Pancreas (tissue), 10 donors: ENCODE measurements around the gene ME3. TPM values are rescaled to one million over a fixed set of nuclear protein-coding genes. Genes with fewer than 3 reads are reported as not detected.

Experiments
- ATAC-seq, 4 donors: fragments of 200-7000 bp; cut with Tn5 transposase; one replicate each; pipeline versions ENCODE4 v1.8.0 to v1.9.1; 2020; ENCODE audit warnings: mild to moderate bottlenecking in 4 of 4, moderate library complexity in 4 of 4
- DNase-seq, 6 donors: peaks; one replicate each; pipeline ENCODE4 v3.0.0-alpha.2; 2020
- FAIRE-seq: peaks from 2 replicates; lab custom pipeline; 2012; peaks lifted over from hg19 to GRCh38; lab: Jason Lieb, UNC
- H3K27ac ChIP-seq, 4 donors: fragments of 200-600 bp; sonication (generic); 1 replicate in 3 of 4; 2 replicates in 1 of 4; pipeline versions ENCODE4 v1.5.0 to v1.8.0; 2020
- H3K27me3 ChIP-seq, 4 donors: fragments of 200-600 bp; one replicate each; pipeline ENCODE4 v1.8.0; 2021
- H3K36me3 ChIP-seq, 3 donors: fragments of 200-600 bp; sonication (generic) in 1 of 3; one replicate each; pipeline versions ENCODE4 v1.5.0 to v1.8.0; 2020 to 2021
- H3K4me1 ChIP-seq, 3 donors: fragments of 200-600 bp; one replicate each; pipeline ENCODE4 v1.8.0; 2021
- H3K4me3 ChIP-seq, 4 donors: fragments of 200-600 bp; sonication (generic) in 2 of 4; one replicate each; pipeline versions ENCODE4 v1.5.0 to v1.8.0; 2020 to 2021
- H3K9me3 ChIP-seq, 4 donors: fragments of 200-600 bp; one replicate each; pipeline ENCODE4 v1.8.0; 2021
- CTCF ChIP-seq, 4 donors: fragments of 200-600 bp; sonication (generic) in 3 of 4; IDR thresholded peaks; one replicate each; pipeline versions ENCODE4 v1.5.0 to v1.8.0; 2021; ENCODE audit warnings: antibody characterized with exemption in 4 of 4
- WGBS, 2 donors: extraction: QIAGEN DNeasy Blood & Tissue Kit; methylation state at CpG; one replicate each; pipeline ENCODE4 v1.1.7; 2013; 5-methylcytosine and 5-hydroxymethylcytosine counted together
- intact Hi-C, 3 donors: fragments of 100-400 bp; cut with DNase I; formaldehyde crosslinking; loops; one replicate each; pipeline versions ENCODE4 v1.11.1 to v1.14.2; 2022
- polyA plus RNA-seq, 2 donors: library from polyadenylated mRNA; stranded (reverse); fragments of 200-250 nt; gene quantifications; one replicate each; pipeline ENCODE4 v1.2.3, GENCODE V29; 2013
- total RNA-seq, 6 donors: library from RNA; stranded (reverse); fragmentation: NEBNext Ultra II Directional in 4 of 6; extraction: Animal tissue kit (Norgen Biotek cat#: 25700) in 4 of 6; gene quantifications; one replicate each; pipeline versions ENCODE4 v1.2.1 to v1.2.4, GENCODE V29; 2021 to 2023
- donor health status: healthy with polysubstance abuse.
- donor health status: DM: no; HTN: no; CAD: no; lungs with moderate emphysema.
- donor health status: DM: no; HTN: no; CAD: no.
- donor health status: control.
- donor health status: control.
- donor health status: Bipolar disorder and iron deficiency.
- donor health status: DM: yes; HTN: yes; CAD: no.
- donor health status: DM: no; HTN: no; CAD: no.
- donor health status: DM: no; HTN: no; CAD: no.
- donor health status: DM: yes; HTN: yes; CAD: no.

The ME3 gene
- total and polyA plus RNA-seq, 8 donors: 6.5 to 38.8 (median 13.2) TPM

- Histone ChIP-seq H3K27me3 (no peaks in the 10 kb centered on the region), H3K4me1 (peaks cover 23 to 30% (median 26%) of the 10 kb centered on the region in 3 donors), H3K4me3 (no peak overlapping the region), H3K36me3 (no peaks in the 10 kb centered on the region), H3K27ac (no peak overlapping the region), H3K9me3 (no peaks in the 10 kb centered on the region)
- intact Hi-C loops: no loop called here
- ATAC-seq (no peak), FAIRE-seq (no peak), DNase-seq (no peak)
- no peak for TF ChIP-seq CTCF (IDR thresholded peaks at IDR 0.05)
- WGBS, 2 donors: 82 to 95% methylated on average over 2 of the region's 2 CpGs
Observed at GRCh38 chr11:86625544-86625943, 46.9 kb downstream of the ME3 start.

- DNase-seq (no peak), ATAC-seq (peak; percentile 30 to 68 (median 40)), FAIRE-seq (no peak)
- intact Hi-C loops: no loop called here
- H3K4me3 ChIP-seq: no peak overlapping the region
- no peaks in the 10 kb centered on the region for H3K9me3 ChIP-seq
- WGBS, 2 donors: 11 to 17% methylated on average over 3 of the region's 3 CpGs
- no peaks in the 10 kb centered on the region for H3K27me3 ChIP-seq
- no peak for TF ChIP-seq CTCF (IDR thresholded peaks at IDR 0.05)
- H3K4me1 ChIP-seq: peaks cover 14 to 26% (median 20%) of the 10 kb centered on the region in 3 donors
- H3K36me3 ChIP-seq: no peaks in the 10 kb centered on the region
- peak overlapping the region in 1 of 4 donors; percentile 1 for H3K27ac ChIP-seq
Observed at GRCh38 chr11:86624366-86624765, 48.0 kb downstream of the ME3 start.

GRCh38 chr11:86623736-86624135, 48.7 kb downstream of the ME3 start:
- H3K4me1 ChIP-seq: peaks cover 13 to 26% (median 15%) of the 10 kb centered on the region in 3 donors
- no peaks in the 10 kb centered on the region for H3K36me3 ChIP-seq
- DNase-seq (no peak), FAIRE-seq (no peak), ATAC-seq (no peak)
- no peak for TF ChIP-seq CTCF (IDR thresholded peaks at IDR 0.05)
- intact Hi-C loops: no loop called here
- 90 to 93% methylated on average over 4 of the region's 4 CpGs for whole genome bisulfite sequencing, 2 donors
- no peak overlapping the region for H3K27ac ChIP-seq
- H3K4me3 ChIP-seq: no peak overlapping the region
- H3K9me3 ChIP-seq: no peaks in the 10 kb centered on the region
- no peaks in the 10 kb centered on the region for H3K27me3 ChIP-seq

GRCh38 chr11:86623041-86623621, 49.3 kb downstream of the ME3 start:
- Histone ChIP-seq H3K27me3 (no peaks in the 10 kb centered on the region), H3K9me3 (no peaks in the 10 kb centered on the region), H3K27ac (no peak overlapping the region), H3K36me3 (no peaks in the 10 kb centered on the region), H3K4me3 (no peak overlapping the region), H3K4me1 (peaks cover 8 to 26% (median 12%) of the 10 kb centered on the region in 3 donors)
- DNase-seq (no peak), FAIRE-seq (no peak), ATAC-seq (no peak)
- WGBS, 2 donors: 69 to 72% methylated on average over 4 of the region's 4 CpGs
- no peak for TF ChIP-seq CTCF (IDR thresholded peaks at IDR 0.05)
- intact Hi-C loops: no loop called here

GRCh38 chr11:86621854-86622253, 50.6 kb downstream of the ME3 start:
- no peak overlapping the region for H3K4me3 ChIP-seq
- TF ChIP-seq CTCF (IDR thresholded peaks at IDR 0.05): no peak
- H3K27ac ChIP-seq: peak overlapping the region in 1 of 4 donors; percentile 15
- no peaks in the 10 kb centered on the region for H3K27me3 ChIP-seq
- peaks cover 8 to 26% (median 12%) of the 10 kb centered on the region in 3 donors for H3K4me1 ChIP-seq
- 23 to 25% methylated on average over 3 of the region's 3 CpGs for WGBS, 2 donors
- DNase-seq (no peak), ATAC-seq (peak in 3 of 4 donors; percentile 18 to 56 (median 45)), FAIRE-seq (no peak)
- no peaks in the 10 kb centered on the region for H3K36me3 ChIP-seq
- intact Hi-C loops: no loop called here
- H3K9me3 ChIP-seq: no peaks in the 10 kb centered on the region
